NOMO-1 (cell line): ENCODE measurements around the gene CCDC85C.

Experiments used
- DNase-seq, 2 experiments: peaks; one replicate each; lab custom pipeline; 2025; ENCODE audit not compliant: unreplicated experiment in 2 of 2; lab: John Stamatoyannopoulos, UW

Gene CCDC85C

DNA sequence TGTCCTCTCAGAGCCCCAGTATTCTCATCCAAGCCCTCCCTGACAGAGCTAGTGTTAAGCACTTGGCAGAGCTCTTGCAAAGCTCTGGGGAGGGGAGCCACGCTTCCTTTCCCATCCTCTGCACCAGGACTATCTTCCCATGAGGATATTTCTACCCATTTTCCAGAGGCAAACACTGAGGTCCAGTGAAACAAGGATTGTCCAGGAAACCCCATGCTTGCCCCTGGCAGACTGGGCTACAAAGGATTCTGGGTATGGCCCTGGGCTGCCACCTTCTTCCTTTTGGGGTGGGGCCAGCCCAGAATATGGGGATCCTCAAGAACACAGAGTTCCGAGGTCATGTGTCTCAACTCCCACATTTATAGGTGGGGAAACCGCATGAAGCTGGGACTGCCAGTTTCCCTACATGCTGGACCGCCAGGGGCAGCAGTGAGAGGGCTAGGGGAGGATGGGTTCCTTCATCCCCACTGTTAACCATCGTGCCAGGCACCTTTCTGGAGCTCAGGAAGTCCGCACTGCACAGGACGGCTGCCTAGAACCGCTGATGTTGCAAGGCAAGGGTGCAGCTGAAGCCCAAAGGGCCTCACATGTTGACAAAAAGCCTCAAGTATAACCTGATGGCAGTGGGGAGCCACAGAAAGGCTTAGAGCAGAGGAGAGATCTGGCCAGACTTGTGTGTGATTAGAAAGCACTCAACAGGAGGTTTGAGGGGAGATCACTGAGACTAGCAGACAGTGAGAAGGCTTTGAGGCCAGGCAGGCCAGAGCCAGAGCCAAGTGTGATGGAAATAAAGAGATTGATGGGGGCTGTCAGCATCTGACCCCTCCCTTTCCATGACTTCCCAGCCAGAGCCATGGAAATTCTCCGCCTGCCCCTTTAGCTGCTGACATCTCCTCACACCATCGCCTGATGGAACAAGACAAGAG, 5.5 kb upstream of the CCDC85C start:
- DNase-seq, result no peak

- no peak for DNase-seq
These were observed 4.6 kb upstream of the CCDC85C start for GRCh38 chr14:99608591-99608990.

DNA sequence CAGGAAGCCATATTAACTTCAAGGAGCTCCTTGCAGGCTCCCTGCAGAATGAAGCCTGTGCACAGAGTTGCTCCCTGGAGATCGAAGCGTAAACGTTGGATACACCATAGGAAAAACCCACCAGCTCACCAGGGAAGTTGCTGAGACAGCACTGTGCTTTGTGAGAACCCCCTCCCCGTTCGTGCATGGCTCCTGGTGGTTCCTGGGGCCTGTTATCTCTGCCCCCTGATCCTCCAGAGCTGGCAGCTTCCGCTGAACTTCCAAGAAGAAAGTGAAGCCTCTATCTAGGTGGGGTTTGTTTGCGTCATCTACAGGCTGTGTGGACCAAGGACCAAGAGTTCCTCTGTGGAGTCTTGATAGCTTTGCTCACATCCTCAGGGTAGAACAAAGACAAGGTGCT, 2.4 kb upstream of the CCDC85C start:
- no peak for DNase-seq

- DNase-seq, result peak; percentile 49 to 73
These were observed 1.4 kb upstream of the CCDC85C start for GRCh38 chr14:99605299-99605961.

GRCh38 chr14:99604766-99605298, 825 bp upstream of the CCDC85C start:
- DNase-seq, result peak; percentile 17 to 48

DNA sequence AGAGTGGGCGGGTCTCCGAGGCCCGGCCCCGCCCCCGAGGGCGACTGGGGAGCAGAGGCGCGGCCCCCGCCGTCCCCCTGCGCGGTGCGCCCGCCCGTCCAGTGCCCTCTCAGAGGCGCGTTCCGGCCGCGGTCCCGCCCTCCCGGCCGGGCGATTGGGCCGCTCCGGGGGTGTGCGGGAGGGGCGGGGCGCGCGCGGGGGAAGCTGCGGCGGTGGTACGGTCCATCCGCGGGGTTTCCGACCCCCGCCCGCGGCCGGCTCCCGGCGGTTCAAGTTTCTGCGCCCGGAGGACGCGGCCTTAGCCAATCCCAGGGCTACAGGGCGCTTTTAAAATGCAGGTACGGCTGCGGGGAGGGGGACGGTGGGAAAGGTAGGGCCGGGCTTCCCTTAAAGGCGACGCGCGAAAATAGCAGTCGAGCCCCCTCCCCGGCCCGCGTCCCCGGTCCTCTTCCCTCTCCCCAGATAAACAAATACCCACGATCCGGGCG, 315 bp upstream of the CCDC85C start:
- peak; percentile 88 to 99 for DNase-seq

DNA sequence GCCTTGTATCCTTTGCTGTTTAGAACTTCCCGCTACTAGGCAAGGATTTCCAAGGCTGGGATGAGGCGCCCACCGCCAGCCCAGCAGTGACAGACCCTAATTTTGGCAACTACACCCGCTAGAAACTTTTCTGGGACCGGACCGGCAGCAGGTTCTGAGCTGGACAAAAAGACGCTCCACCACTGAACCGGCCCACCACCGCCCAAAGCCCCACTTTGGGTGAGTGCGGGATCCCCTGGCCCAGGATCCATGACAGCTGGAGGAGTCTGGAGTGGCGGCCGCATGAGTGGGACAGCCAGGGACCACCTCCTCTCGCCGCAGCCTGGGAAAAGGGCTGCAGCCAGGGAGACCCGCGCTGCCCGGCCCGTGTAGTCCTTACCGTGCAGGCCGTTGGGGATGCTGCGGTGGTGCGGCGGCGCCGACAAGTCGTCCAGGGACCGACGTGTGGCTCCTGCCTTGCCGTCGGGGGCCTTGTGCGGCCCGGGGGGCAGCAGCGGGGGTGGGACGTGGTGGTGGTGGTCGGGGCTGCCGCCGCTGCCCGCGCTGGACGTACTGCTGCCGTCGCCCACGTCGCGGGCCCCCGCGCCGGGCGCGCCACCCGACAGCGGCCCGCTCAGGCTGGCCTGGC, 1.1 kb downstream of the CCDC85C start:
- DNase-seq, result no peak

- no peak for DNase-seq
These were observed 1.8 kb downstream of the CCDC85C start for GRCh38 chr14:99602054-99602787.

DNA sequence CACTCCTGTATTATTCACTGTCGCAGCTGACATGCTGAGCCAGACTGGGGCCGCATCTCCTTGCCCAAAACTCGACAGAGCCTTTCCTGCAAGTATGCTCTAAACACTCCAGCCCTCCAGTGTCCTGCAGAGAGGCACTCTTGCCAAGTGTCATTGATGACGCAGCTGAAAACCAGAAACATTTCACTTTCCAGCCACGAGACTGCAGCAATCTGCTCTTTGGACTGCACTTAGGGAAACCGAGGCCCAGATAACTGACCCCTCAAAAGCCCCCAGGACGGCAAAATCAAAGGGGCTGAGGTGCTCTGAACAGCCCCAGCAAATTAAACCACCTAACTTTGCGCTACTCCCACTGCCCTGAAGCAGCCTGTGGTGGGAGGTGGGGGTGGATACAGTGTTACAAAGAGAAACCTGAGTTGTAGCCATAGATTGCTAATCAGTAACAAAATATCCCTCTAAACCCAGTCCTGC, 2.6 kb downstream of the CCDC85C start:
- no peak for DNase-seq

DNA sequence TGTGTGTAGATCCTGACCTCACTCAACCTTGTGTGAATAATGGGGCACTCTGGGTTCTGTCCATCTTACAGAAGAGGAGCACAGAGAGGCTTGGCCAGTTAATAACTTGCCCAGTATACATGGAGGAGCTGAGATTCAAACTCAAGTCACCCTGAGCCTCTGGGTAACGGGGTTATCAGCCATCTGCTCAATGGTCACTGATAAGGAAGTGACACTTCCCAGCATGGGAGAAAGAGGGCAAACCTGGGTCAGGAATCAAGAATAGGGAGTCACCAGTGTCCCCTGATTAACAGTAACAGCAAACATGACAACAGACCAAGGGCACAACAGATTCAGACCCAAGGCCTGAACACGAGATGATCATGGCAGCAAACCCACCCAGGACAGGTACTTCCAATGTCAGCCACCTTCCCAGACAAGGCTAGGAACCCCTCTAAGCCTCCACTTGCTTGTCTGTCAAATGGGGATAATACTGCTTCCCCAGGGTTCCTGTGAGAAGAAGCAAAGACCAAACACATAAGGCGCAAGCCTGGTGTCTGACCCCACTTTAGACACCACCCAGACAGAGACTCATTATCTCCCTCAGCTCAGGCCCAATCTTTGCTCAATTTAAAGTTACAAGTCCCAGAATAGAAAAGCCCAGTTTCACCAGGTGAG, 3.6 kb downstream of the CCDC85C start:
- DNase-seq, result no peak

GRCh38 chr14:99599393-99599792, 4.6 kb downstream of the CCDC85C start:
- no peak for DNase-seq

- no peak for DNase-seq
These were observed 5.2 kb downstream of the CCDC85C start for GRCh38 chr14:99598774-99599173.

- no peak for DNase-seq
These were observed 6.0 kb downstream of the CCDC85C start for GRCh38 chr14:99597911-99598600.

DNA sequence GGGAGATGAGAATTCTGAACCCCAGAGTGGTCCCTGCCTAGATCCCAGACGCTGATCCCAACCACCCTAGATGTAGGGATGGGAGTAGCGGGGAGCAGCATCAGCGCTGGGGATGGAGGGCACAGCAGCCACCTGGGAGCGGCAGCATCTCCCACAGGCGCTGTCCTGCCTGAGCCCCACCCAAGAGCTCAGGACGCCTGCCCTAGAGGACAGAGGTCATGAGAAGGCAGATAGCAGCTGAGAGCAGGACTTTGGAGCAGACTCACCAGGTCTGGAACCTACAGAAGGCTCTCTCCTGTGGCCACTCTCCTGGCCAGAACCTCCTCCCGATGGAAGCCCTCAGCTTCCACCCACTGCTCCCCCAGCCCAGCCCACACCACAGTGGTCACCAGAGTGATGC, 7.2 kb downstream of the CCDC85C start:
- no peak for DNase-seq

DNA sequence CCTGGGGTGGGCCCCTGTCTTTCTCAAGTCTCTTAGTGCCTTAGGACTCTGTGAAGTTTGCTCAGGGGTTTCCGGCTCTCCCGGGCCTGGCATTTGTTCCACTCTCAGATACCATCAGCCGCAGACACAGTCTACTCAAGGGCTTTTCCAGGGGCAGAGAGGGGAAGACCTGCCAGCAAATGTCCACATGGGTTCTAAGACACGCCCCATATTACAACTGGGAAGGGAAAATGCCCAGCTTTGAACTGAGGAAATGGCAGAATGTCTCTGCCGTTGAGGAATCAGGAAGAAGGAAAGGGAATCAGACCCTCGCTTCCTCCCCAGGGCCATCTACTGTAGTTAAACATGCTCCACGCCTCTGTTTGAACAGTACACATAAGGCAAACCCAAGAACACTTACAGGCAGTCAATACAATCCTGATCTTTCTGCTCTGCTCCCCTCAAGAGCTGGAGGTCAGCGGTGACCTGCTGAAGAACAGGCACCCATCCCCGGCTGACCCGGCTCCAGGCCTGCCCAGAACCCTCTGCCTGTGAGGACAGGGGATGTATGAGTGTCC, 7.9 kb downstream of the CCDC85C start:
- DNase-seq, result no peak

- no peak for DNase-seq
These were observed 8.5 kb downstream of the CCDC85C start for GRCh38 chr14:99595524-99595923.

GRCh38 chr14:99595034-99595433, 9.0 kb downstream of the CCDC85C start:
- DNase-seq, result no peak

GRCh38 chr14:99593971-99594841, 9.8 kb downstream of the CCDC85C start:
- no peak for DNase-seq
